HG03196 (cell line): ENCODE data around the gene ARHGAP31.
A peak's percentile ranks its signal among the peaks of the same experiment; 100 is the strongest.
"Not testable (repeated sequence)": the region's sequence is repeated elsewhere in the genome, so short reads cannot be mapped to it uniquely, and the experiment has no call there.

Source experiments
- ATAC-seq: cut with Tn5 transposase; IDR thresholded peaks from one replicate; pipeline ENCODE4 v1.9.1; 2021; ENCODE audit not compliant: unreplicated experiment

Gene ARHGAP31

GRCh38 chr3:119318876-119319275 is 24.7 kb downstream of the ARHGAP31 start:
- no peak for ATAC-seq

GRCh38 chr3:119319311-119319710 is 25.1 kb downstream of the ARHGAP31 start:
- no peak for ATAC-seq

- ATAC-seq: not testable (repeated sequence)
Observed at GRCh38 chr3:119320785-119321184, 26.6 kb downstream of the ARHGAP31 start.

- ATAC-seq: peak; percentile 30
Observed at GRCh38 chr3:119322021-119322834, 28.0 kb downstream of the ARHGAP31 start.

- peak; percentile 87 for ATAC-seq
Observed at GRCh38 chr3:119322835-119323722, 28.9 kb downstream of the ARHGAP31 start.

GRCh38 chr3:119323723-119324085 is 29.5 kb downstream of the ARHGAP31 start:
- no peak for ATAC-seq

GRCh38 chr3:119324899-119325298 is 30.7 kb downstream of the ARHGAP31 start:
- no peak for ATAC-seq

GRCh38 chr3:119326976-119327375 is 32.8 kb downstream of the ARHGAP31 start:
- no peak for ATAC-seq

- ATAC-seq: no peak
Observed at GRCh38 chr3:119329551-119329950, 35.4 kb downstream of the ARHGAP31 start.

- ATAC-seq: no peak
Observed at GRCh38 chr3:119330181-119330580, 36.0 kb downstream of the ARHGAP31 start.

GRCh38 chr3:119330858-119331257 is 36.7 kb downstream of the ARHGAP31 start:
- ATAC-seq: no peak

- ATAC-seq: no peak
Observed at GRCh38 chr3:119331661-119332060, 37.5 kb downstream of the ARHGAP31 start.

- ATAC-seq: no peak
Observed at GRCh38 chr3:119333773-119334509, 39.8 kb downstream of the ARHGAP31 start.

GRCh38 chr3:119336823-119337222 is 42.6 kb downstream of the ARHGAP31 start:
- no peak for ATAC-seq

- ATAC-seq: not testable (repeated sequence)
Observed at GRCh38 chr3:119337407-119337806, 43.2 kb downstream of the ARHGAP31 start.

GRCh38 chr3:119338754-119339153 is 44.6 kb downstream of the ARHGAP31 start:
- no peak for ATAC-seq

GRCh38 chr3:119340014-119340413 is 45.8 kb downstream of the ARHGAP31 start:
- no peak for ATAC-seq

GRCh38 chr3:119340446-119340845 is 46.3 kb downstream of the ARHGAP31 start:
- no peak for ATAC-seq

GRCh38 chr3:119342176-119342575 is 48.0 kb downstream of the ARHGAP31 start:
- ATAC-seq: no peak

GRCh38 chr3:119343719-119344118 is 49.5 kb downstream of the ARHGAP31 start:
- ATAC-seq: no peak

GRCh38 chr3:119346076-119346496 is 51.9 kb downstream of the ARHGAP31 start:
- ATAC-seq: no peak
